ENCODE results near the gene DNAH11. TPM values are rescaled to one million over a fixed set of nuclear protein-coding genes. Genes with fewer than 3 reads are reported as not detected.
"Not testable (repeated sequence)": the region's sequence is repeated elsewhere in the genome, so short reads cannot be mapped to it uniquely, and the experiment has no call there.

The DNAH11 gene
- total and polyA plus RNA-seq, 4 donors = 1.8 to 24.7 (median 8.1) TPM

DNA sequence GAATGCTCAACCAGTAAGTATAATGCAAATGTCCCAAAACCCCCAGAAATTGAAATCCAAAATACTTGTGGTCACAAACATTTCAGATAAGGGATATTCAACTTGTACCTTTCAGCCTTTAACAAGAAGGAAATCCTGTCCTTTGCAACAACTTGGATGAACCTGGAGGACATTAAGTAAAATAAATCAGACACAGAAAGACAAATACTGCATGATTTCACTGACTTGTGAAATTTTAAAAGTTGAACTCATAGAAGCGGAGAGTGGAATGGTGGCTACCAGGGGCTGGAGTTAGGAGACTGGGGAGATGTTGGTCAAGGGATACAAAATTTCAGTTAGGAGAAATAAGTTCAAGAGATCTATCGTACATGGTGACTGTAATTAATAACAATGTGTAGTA is 187.6 kb downstream of the DNAH11 start:
- Histone ChIP-seq H3K36me3 (ENCODE audit: control insufficient read depth in 4 of 4, insufficient read depth in 4 of 4, low read length in 4 of 4) (no peaks in the 10 kb centered on the region), H3K9me3 (ENCODE audit: control insufficient read depth in 4 of 4, insufficient read depth in 3 of 4, low read length in 3 of 4) (peaks cover 0 to 3% (median 0%) of the 10 kb centered on the region in 4 donors), H3K9ac (ENCODE audit: insufficient read depth in 1 of 2, low read length in 2 of 2) (no peak overlapping the region), H3K27ac (ENCODE audit: low read depth in 1 of 2, low read length in 1 of 2) (no peak overlapping the region), H3K4me1 (ENCODE audit: control insufficient read depth in 5 of 5, insufficient read depth in 5 of 5, low read length in 5 of 5) (no peaks in the 10 kb centered on the region), H3K4me3 (no peak overlapping the region), H3K27me3 (ENCODE audit: control insufficient read depth in 3 of 3, insufficient read depth in 3 of 3, low read length in 2 of 3) (no peaks in the 10 kb centered on the region)
- ATAC-seq (ENCODE audit: insufficient read depth, low FRiP score) (no peak), DNase-seq (no peak)
- TF ChIP-seq CTCF (IDR thresholded peaks at IDR 0.05; ENCODE audit: control extremely low read depth, extremely low read depth) = no peak
- 94 to 100% methylated on average over 2 of the region's 2 CpGs for WGBS, 2 donors

DNA sequence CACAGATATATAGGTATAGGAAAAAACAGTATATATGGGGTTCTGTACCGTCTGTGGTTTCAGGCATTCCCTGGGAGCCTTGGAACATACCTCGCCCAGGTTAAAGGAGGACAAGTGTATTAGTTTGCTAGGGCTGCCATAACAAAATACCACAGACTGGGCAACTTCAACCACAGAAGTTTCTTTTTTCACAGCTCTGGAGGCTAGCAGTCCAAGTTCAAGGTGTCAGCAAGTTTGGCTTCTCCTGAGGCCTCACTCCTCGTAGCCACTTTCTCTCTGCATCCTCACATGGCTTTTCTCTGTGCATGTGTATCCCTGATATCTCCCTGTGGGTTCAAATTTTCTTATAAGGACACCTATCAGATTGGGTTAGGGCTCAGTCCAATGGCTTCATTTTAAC is 189.1 kb downstream of the DNAH11 start:
- Histone ChIP-seq H3K9ac (ENCODE audit: insufficient read depth in 1 of 2, low read length in 2 of 2) (no peak overlapping the region), H3K36me3 (ENCODE audit: control insufficient read depth in 4 of 4, insufficient read depth in 4 of 4, low read length in 4 of 4) (no peaks in the 10 kb centered on the region), H3K9me3 (ENCODE audit: control insufficient read depth in 4 of 4, insufficient read depth in 3 of 4, low read length in 3 of 4) (peaks cover 0 to 3% (median 0%) of the 10 kb centered on the region in 4 donors), H3K27me3 (ENCODE audit: control insufficient read depth in 3 of 3, insufficient read depth in 3 of 3, low read length in 2 of 3) (no peaks in the 10 kb centered on the region), H3K27ac (ENCODE audit: low read depth in 1 of 2, low read length in 1 of 2) (no peak overlapping the region), H3K4me1 (ENCODE audit: control insufficient read depth in 5 of 5, insufficient read depth in 5 of 5, low read length in 5 of 5) (no peaks in the 10 kb centered on the region), H3K4me3 (no peak overlapping the region)
- no peak for TF ChIP-seq CTCF (IDR thresholded peaks at IDR 0.05; ENCODE audit: control extremely low read depth, extremely low read depth)
- DNase-seq (no peak), ATAC-seq (ENCODE audit: insufficient read depth, low FRiP score) (no peak)
- 83 to 88% methylated on average over 3 of the region's 3 CpGs for WGBS, 2 donors

- H3K4me1 ChIP-seq (ENCODE audit: control insufficient read depth in 5 of 5, insufficient read depth in 5 of 5, low read length in 5 of 5); H3K4me3 ChIP-seq; ATAC-seq (ENCODE audit: insufficient read depth, low FRiP score); DNase-seq; H3K27me3 ChIP-seq (ENCODE audit: control insufficient read depth in 3 of 3, insufficient read depth in 3 of 3, low read length in 2 of 3); H3K36me3 ChIP-seq (ENCODE audit: control insufficient read depth in 4 of 4, insufficient read depth in 4 of 4, low read length in 4 of 4); H3K27ac ChIP-seq (ENCODE audit: low read depth in 1 of 2, low read length in 1 of 2); H3K9ac ChIP-seq (ENCODE audit: insufficient read depth in 1 of 2, low read length in 2 of 2); H3K9me3 ChIP-seq (ENCODE audit: control insufficient read depth in 4 of 4, insufficient read depth in 3 of 4, low read length in 3 of 4): not testable (repeated sequence)
- 76 to 82% methylated on average over 6 of the region's 6 CpGs for WGBS, 2 donors
Observed at GRCh38 chr7:21732956-21733355, 190.1 kb downstream of the DNAH11 start.

DNA sequence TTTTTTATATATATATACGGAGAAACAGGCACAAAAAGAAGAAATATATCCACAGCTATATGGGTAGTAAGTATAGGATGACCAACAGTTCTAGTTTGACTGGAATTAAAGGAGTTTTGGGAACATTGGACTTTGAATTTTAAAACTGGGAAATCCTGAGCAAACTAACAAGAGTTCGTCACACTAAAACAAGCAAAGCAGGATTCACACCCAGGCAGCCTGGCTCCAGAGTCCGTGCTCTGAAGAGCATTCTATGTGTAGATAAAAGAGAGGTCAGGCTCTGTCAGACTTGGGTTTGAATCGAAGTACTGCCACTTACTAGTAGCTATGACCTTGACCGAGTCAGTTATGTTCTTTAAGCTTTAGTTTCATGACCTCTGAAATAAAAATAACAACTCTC is 191.0 kb downstream of the DNAH11 start:
- WGBS, 2 donors = 82 to 85% methylated on average over 5 of the region's 5 CpGs
- H3K36me3 ChIP-seq (ENCODE audit: control insufficient read depth in 4 of 4, insufficient read depth in 4 of 4, low read length in 4 of 4) = no peaks in the 10 kb centered on the region
- no peak overlapping the region for H3K9ac ChIP-seq (ENCODE audit: insufficient read depth in 1 of 2, low read length in 2 of 2)
- DNase-seq = no peak
- no peak for TF ChIP-seq CTCF (IDR thresholded peaks at IDR 0.05; ENCODE audit: control extremely low read depth, extremely low read depth)
- no peak overlapping the region for H3K27ac ChIP-seq (ENCODE audit: low read depth in 1 of 2, low read length in 1 of 2)
- H3K9me3 ChIP-seq (ENCODE audit: control insufficient read depth in 4 of 4, insufficient read depth in 3 of 4, low read length in 3 of 4) = peaks cover 0 to 3% (median 0%) of the 10 kb centered on the region in 4 donors
- ATAC-seq (ENCODE audit: insufficient read depth, low FRiP score) = no peak
- no peak overlapping the region for H3K4me3 ChIP-seq
- H3K4me1 ChIP-seq (ENCODE audit: control insufficient read depth in 5 of 5, insufficient read depth in 5 of 5, low read length in 5 of 5) = no peaks in the 10 kb centered on the region
- H3K27me3 ChIP-seq (ENCODE audit: control insufficient read depth in 3 of 3, insufficient read depth in 3 of 3, low read length in 2 of 3) = no peaks in the 10 kb centered on the region

Measured in lung (tissue), 12 donors.